ENCODE results near the gene GLT1D1. TPM values are rescaled to one million over a fixed set of nuclear protein-coding genes. Genes with fewer than 3 reads are reported as not detected.

GLT1D1 gene
- total RNA-seq, 2 experiments from 2014 or later = 0.38 to 0.48 TPM

DNA sequence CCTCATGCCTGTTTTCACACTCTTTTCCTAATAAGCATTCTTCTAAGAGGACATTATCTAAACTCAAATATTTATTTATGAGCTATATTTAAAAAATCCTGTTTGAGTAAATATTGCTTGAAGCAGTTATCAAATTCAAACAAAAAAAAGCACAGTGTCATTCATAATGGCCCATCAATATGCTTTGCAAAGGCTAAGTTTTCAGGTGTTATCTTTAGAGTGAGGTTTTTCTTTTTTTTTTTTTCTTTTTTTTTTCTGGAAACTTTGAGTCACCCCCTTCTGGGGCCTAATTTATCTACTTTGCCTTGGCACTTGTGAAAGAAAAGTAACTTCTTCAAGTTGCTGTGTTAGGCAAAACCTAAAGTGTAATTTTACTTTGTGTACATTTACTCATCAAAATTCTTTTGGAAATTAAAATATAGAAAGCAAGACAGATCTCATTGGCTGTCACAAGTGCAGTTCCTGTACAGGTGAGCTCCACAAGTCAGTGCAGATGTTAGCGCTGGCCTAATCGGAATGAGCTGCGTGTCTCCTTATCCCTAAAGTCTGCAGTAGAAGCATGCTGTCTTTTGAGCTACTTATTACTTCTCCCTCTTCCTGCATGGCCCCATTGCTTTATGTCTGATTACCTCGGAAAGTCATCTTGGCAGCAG lies 53.3 kb downstream of the GLT1D1 start:
- CTCF ChIA-PET = interaction anchor here (0.8 kb wide), 1 partner anchor 644 kb away, joined by 3 read pairs; no protein-coding TSS in a partner anchor

DNA sequence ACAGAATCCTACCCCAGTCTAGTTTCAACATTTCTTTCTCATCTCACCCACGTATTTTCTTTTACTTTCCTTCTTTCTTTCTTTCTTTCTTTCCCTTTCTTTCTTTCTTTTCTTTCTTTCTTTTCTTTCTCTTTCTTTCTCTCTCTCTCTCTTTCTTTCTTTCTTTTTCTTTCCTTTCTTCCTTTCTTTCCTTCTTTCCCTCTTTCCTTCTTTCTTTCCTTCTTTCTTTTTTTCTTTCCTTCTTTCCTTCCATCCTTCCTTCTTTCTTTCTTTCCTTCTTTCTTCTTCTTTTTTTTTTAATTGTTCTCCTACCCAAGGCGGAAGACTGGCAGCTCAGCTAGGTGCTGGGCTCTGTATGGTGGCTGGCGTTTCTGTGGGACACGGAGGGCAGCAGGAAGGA lies 55.0 kb downstream of the GLT1D1 start:
- ChIA-PET CTCF (no interaction called here), POLR2A (no interaction called here)

More for the DNA sequence above, 53.3 kb downstream of the GLT1D1 start:
- POLR2A ChIA-PET = no interaction called here

DNA sequence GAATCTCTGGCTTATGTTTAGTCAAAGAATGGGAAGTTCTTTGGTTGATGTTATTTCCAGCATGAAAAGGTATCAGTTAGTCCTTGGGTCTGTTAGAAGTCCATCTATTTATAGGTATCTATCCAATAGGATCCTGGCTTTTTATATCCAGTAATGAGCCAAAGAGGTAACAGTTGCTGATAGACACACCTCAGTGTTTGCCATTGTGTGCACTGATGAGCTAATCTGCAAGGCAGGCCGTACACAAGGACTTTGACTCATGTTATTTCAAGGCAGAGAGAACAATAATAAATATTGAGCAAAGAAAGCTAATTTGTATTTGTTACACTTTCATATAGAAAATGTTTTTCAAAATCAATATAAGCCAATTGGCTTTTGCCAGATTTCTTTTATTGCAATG lies 56.4 kb downstream of the GLT1D1 start:
- CTCF ChIA-PET = interaction anchor here (0.9 kb wide), 1 partner anchor 17 kb away, joined by 4 read pairs; no protein-coding TSS in a partner anchor
- POLR2A ChIA-PET = no interaction called here

DNA sequence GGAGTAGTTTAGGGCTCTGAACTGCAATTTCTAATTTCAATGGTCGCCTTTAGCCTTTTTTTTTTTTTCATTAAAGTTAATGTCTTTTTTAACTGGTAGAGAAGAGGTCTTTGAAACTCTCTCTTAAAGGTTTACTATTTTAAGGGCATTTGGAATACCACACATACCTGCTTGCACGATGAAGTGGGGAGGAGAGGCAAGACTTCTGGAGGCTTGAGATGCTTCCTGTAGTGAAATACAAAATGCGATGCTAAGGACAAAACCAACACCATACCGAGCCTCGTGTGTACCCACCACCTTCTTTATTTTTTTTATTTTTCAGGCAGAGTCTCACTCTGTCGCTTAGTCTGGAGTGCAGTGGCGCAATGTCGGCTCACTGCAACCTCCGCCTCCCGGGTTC lies 57.4 kb downstream of the GLT1D1 start:
- CTCF ChIA-PET = interaction anchor here (0.9 kb wide), 1 partner anchor 18 kb away, joined by 4 read pairs; no protein-coding TSS in a partner anchor
- POLR2A ChIA-PET = no interaction called here

DNA sequence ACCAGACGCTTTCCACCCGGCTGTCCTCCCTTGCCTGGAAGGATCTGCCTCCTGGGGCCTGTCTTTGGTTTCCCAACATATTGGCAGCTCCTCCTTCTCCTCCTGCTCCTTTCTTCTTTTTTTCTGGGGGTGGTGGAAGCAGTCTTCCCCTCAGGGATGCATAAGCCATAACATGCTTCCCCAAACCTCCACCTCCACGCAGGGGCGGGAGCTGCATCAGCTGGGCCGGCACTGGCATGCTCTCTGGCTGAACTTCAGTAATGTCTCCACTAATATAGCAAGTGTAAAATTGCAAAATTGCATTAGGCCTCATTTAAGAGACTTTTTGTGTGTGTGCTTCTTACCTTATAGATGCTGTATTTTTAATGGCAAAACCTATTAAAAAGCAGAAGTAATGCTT lies 58.6 kb downstream of the GLT1D1 start:
- POLR2A ChIA-PET = no interaction called here

DNA sequence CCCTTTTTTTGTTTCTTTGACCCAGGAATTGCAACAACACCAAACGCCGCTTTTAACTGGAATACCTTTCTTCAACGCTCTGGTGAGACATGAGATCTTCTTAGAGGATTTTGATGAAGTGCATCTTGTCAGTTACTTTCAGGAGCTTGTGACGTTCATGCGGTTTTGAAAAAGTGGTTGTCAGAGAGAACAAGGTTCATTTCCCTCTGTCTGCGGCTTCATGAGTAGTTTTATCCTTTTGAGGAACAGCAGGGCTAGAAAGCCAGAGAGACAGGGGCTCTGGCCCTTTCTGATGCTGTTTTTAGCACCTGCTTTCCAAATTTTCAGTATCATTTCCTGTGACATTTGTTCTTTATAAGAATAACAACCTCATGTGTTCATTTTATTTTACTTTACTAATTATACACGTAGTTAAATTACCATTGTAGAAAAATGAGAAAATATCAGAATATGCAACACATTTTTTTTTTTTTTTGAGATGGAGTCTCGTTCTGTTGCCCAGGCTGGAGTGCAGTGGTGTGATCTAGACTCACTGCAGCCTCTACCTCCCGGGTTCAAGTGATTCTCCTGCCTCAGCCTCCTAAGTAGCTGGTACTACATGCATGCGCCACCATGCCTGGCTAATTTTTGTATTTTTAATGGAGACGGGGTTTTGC lies 61.8 kb downstream of the GLT1D1 start:
- ChIA-PET POLR2A (no interaction called here), CTCF (no interaction called here)

More for the DNA sequence above, 58.6 kb downstream of the GLT1D1 start:
- CTCF ChIA-PET = no interaction called here

DNA sequence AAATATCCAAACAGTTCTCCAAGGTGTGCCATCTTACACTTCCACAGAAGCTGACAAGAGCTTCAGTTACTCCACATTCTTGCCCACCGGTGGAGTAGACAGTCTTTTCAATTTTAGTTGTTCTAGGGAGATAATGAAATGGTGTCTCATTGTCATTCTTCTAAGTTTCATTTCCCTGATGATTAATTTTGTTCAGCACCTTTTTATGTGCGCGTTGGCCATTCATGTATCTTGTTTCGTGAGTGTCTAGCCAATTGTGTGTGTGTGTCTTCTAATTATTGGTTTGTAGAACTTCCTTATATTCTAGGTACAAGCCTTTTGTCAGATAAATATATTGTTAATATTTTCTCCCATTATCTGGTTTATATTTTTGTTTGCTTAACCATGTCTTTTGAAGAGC lies 63.1 kb downstream of the GLT1D1 start:
- ChIA-PET CTCF (no interaction called here), POLR2A (interaction anchor here (0.7 kb wide), 1 partner anchor 119 kb away, joined by 4 read pairs; no protein-coding TSS in a partner anchor)

DNA sequence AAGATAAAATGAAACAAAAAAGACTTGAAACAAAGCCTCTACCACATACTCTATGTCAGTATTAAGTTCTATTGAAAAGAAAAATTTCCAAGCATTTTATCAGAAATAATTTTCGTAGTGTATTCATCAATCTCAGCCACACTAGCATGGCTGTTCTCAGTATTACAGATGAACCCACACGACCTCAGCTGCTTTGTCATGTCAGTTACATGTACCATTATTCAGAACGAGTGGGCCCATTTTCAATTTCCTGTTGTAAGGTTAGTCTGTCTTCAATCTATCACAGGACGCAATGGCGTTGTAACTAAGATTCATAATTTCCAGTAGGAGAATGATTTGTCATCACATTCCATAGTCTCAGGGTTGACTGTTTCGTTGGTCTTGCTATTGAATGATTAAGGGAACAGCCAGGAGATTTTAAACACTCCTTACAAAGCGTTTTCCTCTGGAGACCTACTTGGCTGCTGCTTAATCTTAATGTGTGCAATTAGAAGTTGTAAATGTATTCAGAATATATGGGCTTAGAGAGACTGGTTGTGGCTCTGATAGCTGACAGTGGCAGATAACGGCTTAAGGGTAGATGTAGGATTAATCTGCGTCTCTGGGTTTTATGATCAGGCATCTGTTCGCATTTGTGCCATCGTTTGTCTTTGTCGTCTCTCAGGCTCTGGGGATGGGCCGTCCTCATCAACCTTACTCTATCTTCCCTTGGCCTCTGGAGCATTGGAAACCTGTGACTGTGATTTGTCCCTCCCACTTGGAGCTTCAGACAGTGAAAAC lies 65.4 kb downstream of the GLT1D1 start:
- CTCF ChIA-PET = no interaction called here
- POLR2A ChIA-PET = no interaction called here

DNA sequence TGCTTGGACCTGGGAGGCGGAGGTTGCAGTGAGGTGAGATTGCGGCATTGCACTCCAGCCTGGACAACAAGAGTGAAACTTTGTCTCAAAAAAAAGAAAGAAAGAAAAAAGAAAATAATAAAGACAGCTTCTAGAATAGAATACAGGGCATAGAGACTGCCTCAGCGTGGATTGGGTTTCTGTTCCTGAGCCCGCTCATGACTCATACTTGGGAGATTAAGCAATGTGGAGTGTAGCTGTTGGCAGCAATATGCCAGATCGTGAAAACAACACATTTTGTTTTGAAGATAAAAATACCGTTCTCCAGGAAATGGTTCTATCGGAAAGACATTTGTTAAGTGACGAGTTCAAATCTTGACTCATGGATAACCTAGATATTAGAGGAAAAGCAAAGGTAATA lies 67.2 kb downstream of the GLT1D1 start:
- CTCF ChIA-PET = no interaction called here
- POLR2A ChIA-PET = no interaction called here

DNA sequence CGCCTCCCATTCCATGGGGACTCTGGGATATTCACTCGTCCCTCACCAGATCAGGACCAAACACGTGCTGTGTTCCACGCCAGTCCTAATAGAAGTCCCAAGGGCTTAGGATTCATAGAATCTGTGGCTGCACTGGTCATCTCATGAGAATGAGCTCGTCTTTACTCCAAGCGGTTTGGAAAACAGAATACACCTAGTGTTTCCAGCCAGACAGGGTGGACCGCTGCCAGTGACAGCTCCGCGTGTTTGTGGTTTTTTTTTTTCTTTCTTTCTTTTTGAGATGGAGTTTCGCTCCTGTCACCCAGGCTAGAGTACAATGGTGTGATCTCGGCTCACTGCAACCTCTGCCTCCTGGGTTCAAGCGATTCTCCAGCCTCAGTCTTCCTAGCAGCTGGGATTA lies 75.1 kb downstream of the GLT1D1 start:
- ChIA-PET POLR2A (no interaction called here), CTCF (no interaction called here)

DNA sequence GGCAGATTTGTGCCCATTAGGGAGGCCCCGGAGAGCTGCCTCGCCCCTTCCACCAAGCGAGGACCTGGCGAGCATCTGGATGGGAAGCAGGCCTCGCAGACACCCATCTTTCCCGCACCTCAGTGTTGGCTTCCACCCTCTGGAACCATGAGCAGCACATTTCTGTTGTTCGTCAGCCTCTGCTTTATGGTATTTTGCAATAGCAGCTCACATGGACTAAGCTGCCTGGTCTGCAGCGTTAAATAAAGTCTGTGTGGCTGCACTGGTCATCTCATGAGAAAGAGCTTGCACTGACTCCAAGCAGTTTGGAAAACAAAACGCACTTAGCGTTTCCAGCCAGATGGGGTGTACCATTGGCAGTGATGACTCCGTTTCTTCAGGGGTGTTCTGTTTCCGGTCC lies 75.8 kb downstream of the GLT1D1 start:
- ChIA-PET CTCF (no interaction called here), POLR2A (no interaction called here)

DNA sequence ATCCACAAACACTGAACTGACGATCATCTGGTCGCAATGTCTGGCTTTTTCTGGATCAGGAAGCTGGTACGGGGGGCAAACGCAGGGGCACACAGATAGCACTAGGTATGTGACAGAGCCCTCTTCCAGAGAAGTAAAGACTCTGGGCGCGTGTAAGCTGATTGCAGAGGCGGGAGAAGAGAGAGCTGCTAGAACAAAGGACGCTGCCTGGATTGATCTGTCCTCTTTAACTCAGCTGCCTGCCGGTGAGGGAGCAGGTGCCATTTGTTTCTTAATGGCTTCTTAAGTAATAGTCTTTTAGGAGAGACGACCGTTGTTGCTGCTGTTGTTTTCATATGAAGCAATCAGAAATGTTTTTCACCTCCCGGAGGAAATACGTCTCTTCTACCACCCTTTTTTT lies 77.3 kb downstream of the GLT1D1 start:
- ChIA-PET POLR2A (no interaction called here), CTCF (no interaction called here)

DNA sequence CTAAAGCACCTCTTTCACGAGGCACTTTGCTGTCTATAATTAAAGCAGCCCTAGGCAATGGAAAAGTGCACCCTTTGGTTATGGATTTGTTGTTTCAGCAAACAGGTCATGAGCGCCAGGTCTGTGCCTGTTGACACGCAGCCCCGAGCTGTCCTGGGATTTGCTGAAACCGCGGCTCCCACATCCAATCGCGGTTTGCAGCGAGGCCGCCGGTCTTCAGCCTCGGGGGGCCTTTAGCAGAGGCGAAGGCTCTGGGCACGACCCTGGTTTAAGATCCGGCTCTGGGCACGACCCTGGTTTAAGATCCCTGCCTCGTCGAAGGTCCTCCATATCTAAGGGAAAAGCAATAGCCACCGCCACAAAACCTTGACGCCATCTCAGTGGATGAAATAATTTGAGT lies 79.2 kb downstream of the GLT1D1 start:
- ChIA-PET CTCF (no interaction called here), POLR2A (no interaction called here)

DNA sequence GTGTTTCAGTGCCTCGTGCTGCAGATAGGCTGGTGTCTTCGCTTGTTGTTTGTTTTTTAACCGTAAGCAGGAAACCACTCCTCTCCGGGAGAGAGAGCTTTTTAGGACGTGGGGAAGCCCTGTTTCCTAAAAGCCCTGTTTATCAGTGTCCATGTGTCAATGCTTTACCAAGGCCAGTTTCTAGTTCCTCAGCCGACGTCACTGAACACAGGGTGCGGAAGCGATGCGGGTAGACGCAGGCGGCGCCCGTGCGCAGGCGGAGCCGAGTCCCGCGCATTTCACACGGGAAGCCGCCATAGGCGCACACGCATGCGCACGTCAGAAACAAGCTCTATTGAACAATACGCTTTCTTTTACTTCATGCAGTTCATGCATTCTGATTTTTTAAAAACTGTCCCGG lies 79.8 kb downstream of the GLT1D1 start:
- CTCF ChIA-PET = no interaction called here
- POLR2A ChIA-PET = no interaction called here

DNA sequence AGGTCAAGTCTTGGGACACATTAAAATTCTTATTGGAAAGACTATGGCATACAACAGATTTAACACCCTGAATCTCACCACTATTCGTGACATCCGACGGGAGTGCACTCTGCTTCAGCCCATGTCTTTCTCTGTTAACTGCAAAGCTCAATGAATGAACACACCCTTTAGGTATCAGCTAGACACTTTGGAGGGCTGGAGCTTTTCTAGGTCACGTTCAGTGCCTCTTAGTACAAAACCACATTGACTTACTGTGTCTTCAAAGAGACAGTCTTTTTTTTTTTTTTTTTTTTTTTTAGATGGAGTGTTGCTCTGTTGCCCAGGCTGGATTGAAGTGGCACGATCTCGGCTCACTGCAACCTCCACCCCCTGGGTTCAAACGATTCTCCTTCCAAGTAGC lies 80.6 kb downstream of the GLT1D1 start:
- POLR2A ChIA-PET = no interaction called here
- CTCF ChIA-PET = no interaction called here

DNA sequence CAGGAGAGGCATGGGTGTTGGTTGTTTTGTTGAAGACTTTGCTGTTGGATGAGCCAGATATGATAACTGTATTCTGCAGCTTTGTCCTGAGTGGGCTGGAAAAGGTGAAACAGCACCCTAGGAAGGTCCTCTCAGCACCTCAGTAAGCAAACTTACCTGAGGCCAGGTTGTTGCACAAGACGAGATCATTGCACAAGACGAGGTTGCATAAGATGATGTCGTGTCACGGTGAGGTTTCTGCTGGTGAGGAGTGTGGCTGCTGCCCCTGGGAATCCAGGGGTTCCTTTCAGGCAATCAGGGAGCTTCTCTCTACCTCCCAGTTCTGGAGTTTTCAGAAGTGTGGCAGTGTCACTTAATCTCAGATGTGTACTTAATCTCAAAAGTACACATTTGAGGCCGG lies 85.6 kb downstream of the GLT1D1 start:
- ChIA-PET CTCF (no interaction called here), POLR2A (no interaction called here)

DNA sequence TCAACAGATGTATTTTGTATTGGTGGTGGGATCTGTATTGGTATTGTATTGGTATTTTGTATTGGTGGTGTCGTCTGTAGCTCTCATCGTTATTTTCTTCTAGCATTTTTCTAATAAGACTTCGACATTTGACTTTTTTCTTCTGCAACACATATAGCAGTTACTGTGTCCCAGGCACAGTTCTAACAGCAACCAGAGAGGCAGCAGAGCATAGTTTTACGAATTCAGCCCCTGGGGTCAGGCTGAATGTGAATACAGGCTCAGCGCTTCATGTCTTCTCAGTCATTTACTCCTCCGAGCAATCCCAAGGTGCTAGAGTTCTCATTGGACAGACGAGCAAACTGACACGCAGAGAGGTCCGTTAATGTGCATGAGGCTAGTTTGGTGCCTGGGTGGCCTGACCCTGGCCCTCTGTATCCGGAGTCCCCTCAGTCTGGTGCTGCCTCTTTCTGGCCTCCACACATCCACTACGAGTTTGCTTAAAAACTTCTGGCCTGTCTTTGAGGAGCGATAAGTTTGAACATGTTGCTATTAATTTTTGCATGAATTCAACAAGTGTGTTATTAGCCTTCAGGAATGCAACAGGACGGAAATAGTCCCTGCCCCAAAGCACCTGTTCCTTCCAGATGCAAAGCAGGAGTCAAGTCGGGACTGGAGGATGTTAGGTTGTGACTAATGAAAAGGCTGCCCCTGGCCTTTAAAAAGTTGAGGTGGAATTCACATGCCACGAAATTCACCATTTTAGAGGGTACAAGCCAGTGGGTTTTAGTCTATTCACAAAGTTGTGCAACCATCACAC lies 87.0 kb downstream of the GLT1D1 start:
- ChIA-PET CTCF (interaction anchor here (0.6 kb wide), 1 partner anchor 913 kb away, joined by 3 read pairs; no protein-coding TSS in a partner anchor), POLR2A (no interaction called here)

DNA sequence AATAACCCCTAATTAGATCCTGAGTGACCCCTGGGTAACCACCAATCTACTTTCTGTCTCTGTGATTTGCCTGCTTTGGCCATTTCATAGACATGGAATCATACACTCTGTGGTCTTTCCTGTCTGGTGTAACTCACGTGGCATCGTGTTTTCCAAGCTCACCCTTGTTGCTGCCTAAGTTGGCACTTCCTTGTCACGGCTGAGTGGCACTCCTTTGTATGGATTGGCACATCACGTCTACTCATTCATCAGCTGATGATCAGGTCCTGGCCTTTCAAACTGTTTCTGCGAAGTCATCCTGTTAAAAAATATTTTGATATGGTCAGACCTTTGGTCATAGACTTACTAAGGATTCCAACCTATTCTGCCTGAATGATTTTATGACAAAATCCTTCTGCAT lies 87.7 kb downstream of the GLT1D1 start:
- ChIA-PET POLR2A (no interaction called here), CTCF (no interaction called here)

DNA sequence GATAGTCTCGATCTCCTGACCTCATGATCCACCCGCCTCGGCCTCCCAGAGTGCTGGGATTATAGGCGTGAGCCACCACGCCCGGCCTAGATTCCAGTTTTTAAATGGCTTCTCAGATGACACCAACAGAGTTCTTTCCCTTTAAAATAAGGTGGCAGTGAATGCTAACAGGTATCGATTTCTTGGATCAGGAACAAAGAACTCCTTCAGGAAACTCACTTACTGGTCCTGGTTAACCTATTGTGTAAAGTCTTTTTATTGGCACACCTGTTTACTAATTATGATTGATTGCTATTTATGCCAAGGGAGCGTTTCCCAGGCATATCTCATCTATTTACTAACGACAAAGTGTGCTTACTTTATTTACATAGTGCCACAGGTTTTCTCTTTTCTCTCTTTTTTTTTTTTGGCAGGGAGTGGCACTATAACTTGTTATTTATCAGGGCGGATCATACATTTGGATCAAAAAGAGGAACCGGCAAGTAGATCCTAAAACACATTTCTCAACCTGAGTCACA lies 89.7 kb downstream of the GLT1D1 start:
- POLR2A ChIA-PET = no interaction called here
- CTCF ChIA-PET = no interaction called here

DNA sequence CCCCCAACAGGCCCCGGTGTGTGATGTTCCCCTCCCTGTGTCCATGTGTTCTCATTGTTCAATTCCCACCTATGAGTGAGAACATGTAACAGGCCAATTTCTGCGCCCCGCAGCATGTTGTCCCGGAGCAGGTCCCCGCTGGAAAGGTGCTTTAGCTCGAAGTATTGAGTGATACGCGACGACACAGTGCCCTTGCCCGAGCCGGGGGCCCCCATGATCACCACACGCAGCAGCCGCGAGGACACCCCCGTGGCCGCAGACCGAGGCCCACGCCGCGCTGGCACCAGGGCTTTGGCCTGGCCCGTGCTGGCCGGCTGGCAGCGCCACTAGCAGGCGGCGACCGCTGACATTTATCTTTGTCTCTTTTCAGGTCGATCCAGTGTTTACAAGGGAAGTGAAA lies 91.7 kb downstream of the GLT1D1 start:
- POLR2A ChIA-PET = no interaction called here
- CTCF ChIA-PET = no interaction called here
